ENCODE measurements around the gene ERFE.

ERFE gene

DNA sequence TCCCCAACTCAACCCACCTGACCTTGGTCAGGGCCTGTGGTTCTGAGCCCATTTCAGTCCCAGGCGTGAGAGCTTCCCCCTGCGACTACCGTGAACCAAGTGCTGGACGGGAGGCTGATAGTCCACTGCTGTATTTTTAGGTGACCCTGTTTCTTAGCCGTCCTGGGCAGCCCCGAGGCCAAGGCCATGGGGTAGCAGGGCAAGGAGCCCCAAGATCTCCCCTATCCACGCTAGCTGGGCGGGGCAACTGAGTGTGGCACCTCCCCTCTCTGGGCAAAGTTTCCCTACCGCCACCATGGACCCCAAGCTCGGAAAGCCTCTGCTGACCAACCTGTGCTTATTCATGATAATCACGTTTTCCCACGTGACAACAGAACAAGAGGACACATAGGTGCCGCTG is 20.9 kb upstream of the ERFE start:
- no peak for TF ChIP-seq CTCF (IDR thresholded peaks at IDR 0.05; ENCODE audit: low read depth, low read length, missing control alignments)
- in situ Hi-C loops (cut with HindIII; ENCODE audit: low pct_ligation_motif_present, low sequenced_read_pairs) = no loop called here
- H3K36me3 ChIP-seq (replicated peaks) = no peaks in the 10 kb centered on the region
- H3K27me3 ChIP-seq (replicated peaks) = no peaks in the 10 kb centered on the region
- H3K4me3 ChIP-seq (ENCODE audit: low read depth, low read length) = no peak overlapping the region
- DNase-seq = no peak
- H3K27ac ChIP-seq = no peak overlapping the region

GRCh38 chr2:238138331-238139195 is 20.2 kb upstream of the ERFE start, which contains the start of gene KLHL30:
TSS of gene KLHL30 (plus strand) at chr2:238138668. CDS start at chr2:238140755, 2,087 bp downstream.
- TF ChIP-seq CTCF (IDR thresholded peaks at IDR 0.05; ENCODE audit: low read depth, low read length, missing control alignments) = no peak
- Histone ChIP-seq H3K27ac (no peak within 1 kb of the TSS), H3K27me3 (replicated peaks) (no peaks in the 10 kb centered on the region), H3K36me3 (replicated peaks) (no peaks in the 10 kb centered on the region), H3K4me3 (ENCODE audit: low read depth, low read length) (no peak within 1 kb of the TSS)
- in situ Hi-C loops (cut with HindIII; ENCODE audit: low pct_ligation_motif_present, low sequenced_read_pairs) = no loop called here
- no peak for DNase-seq

- Histone ChIP-seq H3K4me3 (ENCODE audit: low read depth, low read length) (no peak overlapping the region), H3K36me3 (replicated peaks) (no peaks in the 10 kb centered on the region), H3K27me3 (replicated peaks) (no peaks in the 10 kb centered on the region), H3K27ac (no peak overlapping the region)
- TF ChIP-seq CTCF (IDR thresholded peaks at IDR 0.05; ENCODE audit: low read depth, low read length, missing control alignments) = peak; percentile 58
- DNase-seq = no peak
- in situ Hi-C loops (cut with HindIII; ENCODE audit: low pct_ligation_motif_present, low sequenced_read_pairs) = no loop called here
Observed at GRCh38 chr2:238139196-238140039, 19.4 kb upstream of the ERFE start.

- Histone ChIP-seq H3K36me3 (replicated peaks) (no peaks in the 10 kb centered on the region), H3K4me3 (ENCODE audit: low read depth, low read length) (no peak overlapping the region), H3K27ac (no peak overlapping the region), H3K27me3 (replicated peaks) (no peaks in the 10 kb centered on the region)
- in situ Hi-C loops (cut with HindIII; ENCODE audit: low pct_ligation_motif_present, low sequenced_read_pairs) = no loop called here
- DNase-seq = no peak
- no peak for TF ChIP-seq CTCF (IDR thresholded peaks at IDR 0.05; ENCODE audit: low read depth, low read length, missing control alignments)
Observed at GRCh38 chr2:238140040-238140439, 18.7 kb upstream of the ERFE start.

- no peak for DNase-seq
- Histone ChIP-seq H3K4me3 (ENCODE audit: low read depth, low read length) (no peak overlapping the region), H3K36me3 (replicated peaks) (no peaks in the 10 kb centered on the region), H3K27ac (no peak overlapping the region), H3K27me3 (replicated peaks) (no peaks in the 10 kb centered on the region)
- in situ Hi-C loops (cut with HindIII; ENCODE audit: low pct_ligation_motif_present, low sequenced_read_pairs) = no loop called here
- no peak for TF ChIP-seq CTCF (IDR thresholded peaks at IDR 0.05; ENCODE audit: low read depth, low read length, missing control alignments)
Observed at GRCh38 chr2:238140721-238141540, 17.8 kb upstream of the ERFE start.
